K562 (cell line): ENCODE measurements around the gene MBD2. TPM values are rescaled to one million over a fixed set of nuclear protein-coding genes. Genes with fewer than 3 reads are reported as not detected.
A peak's percentile ranks its signal among the peaks of the same experiment; 100 is the strongest.

ENCODE experiments used
- ATAC-seq: fragments of 200-7000 bp; cut with Tn5 transposase; 3 replicates; pipeline ENCODE4 v1.9.1; 2020; ENCODE audit warnings: moderate library complexity
- BruUV-seq: library from RNA; stranded (reverse); fragments of 400-500 nt; replicated peaks from 2 replicates; lab custom pipeline; 2021; lab: Mats Ljungman, UMichigan
- CTCF ChIA-PET: fragments of 300-600 bp; formaldehyde crosslinking; extraction: SDS; loops from one replicate; lab custom pipeline; 2021; ENCODE audit warnings: low intra/inter-chr PET ratio; lab: Yijun Ruan, JAX
- POLR2A ChIA-PET: fragments of 300-600, 350-650 bp; sonication (Branson Sonifier 250); formaldehyde crosslinking; extraction: SDS; loops from one replicate; lab custom pipeline; 2021; ENCODE audit warnings: antibody characterized with exemption, inconsistent platforms; lab: Yijun Ruan, JAX
- DNase-seq, 4 experiments: peaks; one replicate each; pipeline versions ENCODE4 v3.0.0 to v3.0.0-alpha.2; 2011 to 2018; ENCODE audit warnings: low spot score in 3 of 4, mixed read lengths in 3 of 4; ENCODE audit errors: extremely low read depth in 1 of 4
- FAIRE-seq: peaks from 2 replicates; lab custom pipeline; 2011; peaks lifted over from hg19 to GRCh38; lab: Jason Lieb, UNC
- H2AFZ ChIP-seq: 2 replicates; pipeline ENCODE4 v1.6.0; 2011; ENCODE audit warnings: low read depth, low read length, control low read depth, inconsistent platforms
- H3K27ac ChIP-seq: fragments of 200-600 bp; 3 replicates; pipeline ENCODE4 v1.8.0; 2011; ENCODE audit warnings: low read depth, mild to moderate bottlenecking, control low read depth, inconsistent platforms, low read length, moderate library complexity, mixed read lengths; ENCODE audit errors: extremely low read depth
- H3K27me3 ChIP-seq, 2 experiments: fragments of 300-600 bp in 1 of 2; 2 replicates in 1 of 2; 3 replicates in 1 of 2; pipeline versions ENCODE4 v1.6.0 to v1.8.0; 2011; ENCODE audit warnings: inconsistent platforms in 2 of 2, low read length in 2 of 2, mild to moderate bottlenecking in 1 of 2, mixed read lengths in 1 of 2, moderate library complexity in 1 of 2; ENCODE audit not compliant: control insufficient read depth in 2 of 2, insufficient read depth in 2 of 2
- H3K36me3 ChIP-seq: fragments of 300-600 bp; 3 replicates; pipeline ENCODE4 v1.8.0; 2011; ENCODE audit warnings: mild to moderate bottlenecking, low read length, inconsistent platforms; ENCODE audit not compliant: control insufficient read depth, insufficient read depth
- H3K4me1 ChIP-seq, 2 experiments: fragments of 200-600 bp in 1 of 2; replicated peaks in 1 of 2; 2 replicates in 1 of 2; 3 replicates in 1 of 2; pipeline versions ENCODE4 v1.5.1 to v1.8.0; 2011; ENCODE audit warnings: inconsistent platforms in 2 of 2, low read length in 2 of 2, mild to moderate bottlenecking in 1 of 2, mixed read lengths in 1 of 2, moderate library complexity in 1 of 2; ENCODE audit not compliant: control insufficient read depth in 2 of 2, insufficient read depth in 2 of 2
- H3K4me2 ChIP-seq: 2 replicates; pipeline ENCODE4 v1.6.1; 2011; ENCODE audit warnings: low read length, control low read depth, inconsistent platforms, mixed read lengths; ENCODE audit not compliant: insufficient read depth
- H3K4me3 ChIP-seq: fragments of 200-600 bp; sonication (generic), shearing (Covaris generic); 2 replicates; pipeline ENCODE4 v1.5.1; 2016; ENCODE audit warnings: control low read depth, inconsistent platforms
- H3K79me2 ChIP-seq: fragments of 200-600 bp; 3 replicates; pipeline ENCODE4 v1.8.0; 2011; ENCODE audit warnings: low read length, inconsistent platforms; ENCODE audit not compliant: control insufficient read depth, insufficient read depth
- H3K9ac ChIP-seq, 2 experiments: 2 replicates each; pipeline versions ENCODE4 v1.6.0 to v1.6.1; 2011; ENCODE audit warnings: low read depth in 2 of 2, low read length in 2 of 2, control low read depth in 1 of 2, inconsistent platforms in 1 of 2, mild to moderate bottlenecking in 1 of 2, mixed read lengths in 1 of 2; ENCODE audit not compliant: insufficient read depth in 1 of 2
- H3K9me1 ChIP-seq: one replicate; pipeline ENCODE4 v1.6.0; 2011; ENCODE audit warnings: inconsistent platforms, mild to moderate bottlenecking, low read length, moderate library complexity; ENCODE audit not compliant: control insufficient read depth, insufficient read depth
- H3K9me3 ChIP-seq: replicated peaks from 2 replicates; pipeline ENCODE4 v1.5.1; 2011; ENCODE audit warnings: low read depth, low read length, inconsistent platforms; ENCODE audit not compliant: control insufficient read depth, insufficient read depth
- H4K20me1 ChIP-seq: replicated peaks from 2 replicates; pipeline ENCODE4 v1.6.1; 2011; ENCODE audit warnings: low read length, inconsistent platforms, mixed read lengths; ENCODE audit not compliant: control insufficient read depth, insufficient read depth
- BMI1 ChIP-seq: fragments of 150-350 bp; IDR thresholded peaks from 2 replicates; pipeline ENCODE4 v1.6.1; 2014; ENCODE audit warnings: low read length
- FOXJ3 ChIP-seq: sonication (generic); formaldehyde crosslinking; IDR thresholded peaks from 2 replicates; pipeline ENCODE4 v1.4.0; 2020; ENCODE audit warnings: mild to moderate bottlenecking, missing genetic modification reagents
- NFRKB ChIP-seq: fragments of 450-650 bp; IDR thresholded peaks from 2 replicates; pipeline ENCODE4 v1.6.1; 2016; ENCODE audit warnings: low read depth
- PCBP1 ChIP-seq: fragments of 200-400 bp; formaldehyde crosslinking; IDR thresholded peaks from 2 replicates; pipeline ENCODE4 v1.6.1; 2018; ENCODE audit warnings: mild to moderate bottlenecking, low read depth, low read length; ENCODE audit not compliant: poor library complexity, severe bottlenecking
- POU5F1 ChIP-seq: fragments of 150-350 bp; IDR thresholded peaks from 2 replicates; pipeline ENCODE4 v1.6.1; 2014; ENCODE audit warnings: borderline replicate concordance, low read length, low read depth, mild to moderate bottlenecking; ENCODE audit not compliant: partially characterized antibody
- RBM25 ChIP-seq: fragments of 200-400 bp; formaldehyde crosslinking; IDR thresholded peaks from 2 replicates; pipeline ENCODE4 v1.6.1; 2018; ENCODE audit warnings: low read length, low read depth, moderate library complexity; ENCODE audit not compliant: severe bottlenecking
- SREBF2 ChIP-seq: sonication (generic); formaldehyde crosslinking; IDR thresholded peaks from 2 replicates; pipeline ENCODE4 v1.4.0; 2020; ENCODE audit warnings: mild to moderate bottlenecking, missing genetic modification reagents
- TAF9B ChIP-seq: fragments of 450-650 bp; IDR thresholded peaks from 2 replicates; pipeline ENCODE4 v1.6.1; 2018; ENCODE audit warnings: mild to moderate bottlenecking; ENCODE audit not compliant: partially characterized antibody
- U2AF1 ChIP-seq: fragments of 200-400 bp; formaldehyde crosslinking; optimal IDR thresholded peaks from 2 replicates; pipeline ENCODE3; 2017; ENCODE audit warnings: mild to moderate bottlenecking, low read depth, low read length, moderate library complexity
- XRCC5 ChIP-seq: fragments of 200-400 bp; formaldehyde crosslinking; IDR thresholded peaks from 2 replicates; pipeline ENCODE4 v1.6.1; 2017; ENCODE audit warnings: low read depth, mild to moderate bottlenecking, low read length
- ZNF561 ChIP-seq: fragments of 450-650 bp; formaldehyde crosslinking; conservative IDR thresholded peaks from 2 replicates; pipeline ENCODE4 v1.4.0; 2020; ENCODE audit warnings: mild to moderate bottlenecking, moderate library complexity
- WGBS: fragments of 100-300 bp; shearing (Covaris generic); methylation state at CpG from one replicate; pipeline ENCODE4 v1.1.6; 2016; ENCODE audit warnings: low coverage, mixed read lengths; ENCODE audit not compliant: insufficient coverage; ENCODE audit errors: missing lambda C conversion rate; 5-methylcytosine and 5-hydroxymethylcytosine counted together
- in situ Hi-C: fragments of 300-500 bp; cut with MboI; formaldehyde crosslinking; loops from 4 replicates; pipeline ENCODE4 v1.15.0; 2018; ENCODE audit warnings: inconsistent platforms, mixed read lengths
- intact Hi-C: fragments of 100-400 bp; cut with micrococcal nuclease; formaldehyde crosslinking; loops from 2 replicates; pipeline ENCODE4 v1.14.2; 2022
- polyA plus RNA-seq, 8 experiments: library from polyadenylated mRNA; depleted of rRNA in 4 of 8; stranded (reverse) in 5 of 8; unstranded in 3 of 8; fragments of >200 nt; fragmentation: Nextera tagmentation in 2 of 8; fragmentation: Illumina TruSeq in 1 of 8; extraction: Ambion mirVana in 2 of 8; extraction: Trizol in 1 of 8; gene quantifications; 2 replicates each; pipeline versions ENCODE4 v1.2.1 to v1.2.3, GENCODE V29; 2011 to 2014; ENCODE audit warnings: inconsistent platforms in 1 of 8, missing spikeins in 1 of 8
- total RNA-seq, 7 experiments: library from RNA; depleted of rRNA in 6 of 7; stranded (reverse); fragments of >200 nt in 6 of 7; fragmentation: Illumina TruSeq in 2 of 7; extraction: Trizol in 2 of 7; gene quantifications; 2 replicates each; pipeline versions ENCODE4 v1.2.1 to v1.2.3, GENCODE V29; 2011 to 2021; ENCODE audit warnings: low replicate concordance in 1 of 7

Gene MBD2
- total and polyA plus RNA-seq, 9 of the 15 experiments (the other 6 are each of a cell fraction or from before 2014, with no cell fraction given): 4.4 to 40.2 (median 13.9) TPM

GRCh38 chr18:54217624-54218023, 6.8 kb downstream of the MBD2 start (continued):
- TF ChIP-seq ZNF561 (no peak), SREBF2 (CRISPR knock-in tag) (no peak)

- TF ChIP-seq TAF9B (no peak), U2AF1 (no peak), PCBP1 (no peak), FOXJ3 (CRISPR knock-in tag) (no peak), XRCC5 (no peak), BMI1 (no peak), POU5F1 (no peak), RBM25 (no peak), NFRKB (no peak)
- ChIA-PET POLR2A (interaction anchor here (1.3 kb wide), 1 partner anchor 10 kb away, joined by 3 read pairs; the partner anchor contains the start of gene MBD2), CTCF (no interaction called here)
- no peak overlapping the region for H3K27ac ChIP-seq
- no peak for ATAC-seq
- no peaks in the 10 kb centered on the region; a peak in 1 of 5 replicates for H3K4me1 ChIP-seq
- no peak overlapping the region for H3K9ac ChIP-seq
- peaks cover 76% of the 10 kb centered on the region for H3K79me2 ChIP-seq
- WGBS: 93% methylated on average over 3 of the region's 3 CpGs
- H3K4me3 ChIP-seq: no peak overlapping the region
- no peaks in the 10 kb centered on the region for H4K20me1 ChIP-seq
- H3K9me1 ChIP-seq: no peaks in the 10 kb centered on the region
- peak; percentile 73 for FAIRE-seq
- H3K4me2 ChIP-seq: no peak overlapping the region
- intact Hi-C loops: no loop called here
- H3K36me3 ChIP-seq: no peaks in the 10 kb centered on the region
- no peak for DNase-seq
- in situ Hi-C loops: no loop called here
- no peaks in the 10 kb centered on the region for H3K9me3 ChIP-seq
- no TSS peak for BruUV-seq
- no peak overlapping the region for H2AFZ ChIP-seq
- H3K27me3 ChIP-seq: no peaks in the 10 kb centered on the region
Measured at GRCh38 chr18:54215069-54215468, 9.4 kb downstream of the MBD2 start.
